Adrenal gland (tissue), 5 donors: Measurements from ENCODE around the gene TLE5.

Experiments used
- CTCF ChIP-seq, 6 experiments: fragments of 450-650 bp in 4 of 6; fragments of 200-600 bp in 2 of 6; sonication (generic) in 1 of 6; IDR thresholded peaks; 1 replicate in 5 of 6; 2 replicates in 1 of 6; pipeline versions ENCODE4 v1.5.1 to v1.8.0; 2016 to 2021; ENCODE audit warnings: antibody characterized with exemption in 6 of 6, mild to moderate bottlenecking in 2 of 6, moderate library complexity in 1 of 6
- POLR2A ChIP-seq, 2 donors: fragments of 450-650 bp; IDR thresholded peaks; one replicate each; pipeline ENCODE4 v1.6.1; 2017; ENCODE audit warnings: antibody characterized with exemption in 2 of 2, mild to moderate bottlenecking in 2 of 2, moderate library complexity in 1 of 2
- donor health status: DM: no; HTN: no; CAD: no.

DNA sequence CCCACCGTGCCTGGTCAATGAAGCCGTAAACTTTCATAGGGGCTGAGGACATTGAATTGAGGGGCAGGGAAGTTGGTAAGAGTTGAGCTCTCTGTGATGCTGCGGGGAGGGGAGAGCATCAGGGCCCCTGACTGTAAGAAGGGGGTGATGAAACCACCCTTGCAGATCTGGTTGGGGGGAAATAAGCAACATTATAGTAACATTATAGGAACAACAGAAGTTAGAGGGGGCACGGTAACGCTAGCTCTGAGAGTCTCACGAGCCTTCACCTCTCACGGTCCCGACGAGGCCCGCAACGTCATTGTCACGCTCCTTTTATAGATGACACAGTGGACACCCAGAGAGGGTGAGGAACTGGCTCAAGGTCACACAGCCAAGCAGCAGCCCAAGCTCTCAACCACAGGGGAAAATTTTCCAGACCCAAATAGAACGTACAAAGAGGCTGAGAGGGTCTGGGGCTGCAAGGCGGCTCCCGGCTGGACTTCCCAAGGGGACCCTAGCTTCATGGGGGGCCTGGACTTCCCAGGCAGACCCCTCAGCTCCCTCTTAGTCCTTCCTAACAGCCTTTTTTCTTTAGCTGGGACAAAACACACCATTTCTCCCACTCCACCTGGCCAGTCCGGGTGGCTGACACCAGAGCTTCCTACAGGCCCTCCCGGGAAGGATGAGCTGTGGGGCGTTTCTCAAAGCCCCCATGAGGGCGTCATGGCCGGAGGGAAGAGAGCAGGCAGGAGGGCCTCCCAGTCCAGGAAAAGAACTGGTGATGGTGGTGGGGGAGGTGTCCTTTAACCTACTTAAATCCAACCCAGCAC is 4.1 kb downstream of the TLE5 start:
- TF ChIP-seq CTCF (IDR thresholded peaks at IDR 0.05) (no peak), POLR2A (IDR thresholded peaks at IDR 0.05) (peak in 1 of 2 donors; percentile 66)
